UCSD-AML1 (cell line): ENCODE measurements around the gene RMRP.
"Not testable (repeated sequence)": the region's sequence is repeated elsewhere in the genome, so short reads cannot be mapped to it uniquely, and the experiment has no call there.

ENCODE experiments used
- DNase-seq: peaks from one replicate; lab custom pipeline; 2025; ENCODE audit not compliant: unreplicated experiment; lab: John Stamatoyannopoulos, UW

The RMRP gene

DNA sequence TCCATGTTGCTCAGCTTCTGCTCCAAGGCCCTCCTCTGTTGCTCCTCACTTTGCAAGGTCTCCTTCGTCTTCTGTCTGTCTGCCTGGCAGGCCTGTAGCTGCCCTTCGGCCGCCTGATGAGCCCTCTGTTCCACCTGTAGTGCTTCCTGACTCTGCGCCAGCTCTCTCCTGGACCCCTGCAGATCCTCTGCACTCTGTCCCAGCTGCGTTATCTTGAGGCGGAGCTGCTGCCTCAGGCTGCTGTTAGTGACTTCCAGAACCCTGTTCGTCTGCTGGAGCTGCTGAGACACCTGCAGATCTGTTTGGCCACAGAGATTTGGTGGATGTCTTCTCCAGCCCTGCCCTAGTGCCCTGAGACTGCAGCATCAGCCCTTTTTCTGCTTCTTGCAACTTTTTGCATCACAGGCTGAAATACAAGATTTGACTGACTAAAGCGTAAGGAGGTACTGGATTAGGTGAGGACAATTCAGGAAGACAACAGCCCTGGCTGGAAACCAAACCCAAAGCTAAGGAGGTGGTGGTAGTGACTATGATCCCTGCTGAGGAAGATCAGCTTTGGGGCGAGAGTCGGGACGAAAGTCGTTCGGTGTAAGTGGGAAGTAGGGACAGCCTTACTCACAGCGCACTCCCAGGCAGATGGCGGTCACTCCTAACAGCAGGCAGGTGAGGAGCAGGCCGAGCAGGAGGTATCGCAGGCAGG, 41.7 kb downstream of the RMRP start:
- no peak for DNase-seq

DNA sequence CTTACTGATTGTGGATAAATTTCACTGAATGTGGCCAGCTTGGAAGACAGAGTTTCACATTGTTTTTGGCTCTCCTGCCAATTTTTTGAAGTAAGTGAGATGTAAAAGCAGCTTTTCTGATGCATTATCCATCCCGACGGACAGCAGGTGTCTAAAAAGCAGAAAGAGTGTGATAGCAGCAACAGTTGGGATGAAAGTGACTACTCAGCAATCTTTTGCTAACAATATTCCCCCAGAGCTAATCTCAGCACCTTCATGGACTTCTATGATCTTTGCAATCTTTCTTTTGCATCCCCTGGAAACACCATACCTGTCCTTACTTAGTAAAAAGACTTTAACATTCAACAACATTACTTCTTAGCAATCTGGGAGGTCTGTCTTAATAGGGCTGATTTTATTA, 45.0 kb downstream of the RMRP start:
- DNase-seq, result no peak

DNA sequence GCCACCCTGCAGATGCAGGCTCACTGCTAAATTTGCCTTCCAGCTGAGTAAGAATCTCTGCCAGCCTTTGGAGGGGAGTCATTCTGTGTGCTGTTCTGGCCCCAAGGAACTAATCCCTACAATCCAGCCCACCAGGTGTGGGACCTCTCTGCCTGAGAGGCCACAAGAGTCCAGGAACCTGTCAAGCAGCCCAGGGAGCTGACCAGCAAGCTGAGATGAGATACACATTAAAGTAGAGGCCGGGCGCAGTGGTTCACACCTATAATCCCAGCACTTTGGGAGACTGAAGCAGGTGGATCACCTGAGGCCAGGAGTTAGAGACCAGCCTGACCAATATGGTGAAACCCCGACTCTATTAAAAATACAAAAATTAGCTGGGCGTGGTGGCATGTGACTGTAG, 45.8 kb downstream of the RMRP start:
- DNase-seq, result not testable (repeated sequence)

DNA sequence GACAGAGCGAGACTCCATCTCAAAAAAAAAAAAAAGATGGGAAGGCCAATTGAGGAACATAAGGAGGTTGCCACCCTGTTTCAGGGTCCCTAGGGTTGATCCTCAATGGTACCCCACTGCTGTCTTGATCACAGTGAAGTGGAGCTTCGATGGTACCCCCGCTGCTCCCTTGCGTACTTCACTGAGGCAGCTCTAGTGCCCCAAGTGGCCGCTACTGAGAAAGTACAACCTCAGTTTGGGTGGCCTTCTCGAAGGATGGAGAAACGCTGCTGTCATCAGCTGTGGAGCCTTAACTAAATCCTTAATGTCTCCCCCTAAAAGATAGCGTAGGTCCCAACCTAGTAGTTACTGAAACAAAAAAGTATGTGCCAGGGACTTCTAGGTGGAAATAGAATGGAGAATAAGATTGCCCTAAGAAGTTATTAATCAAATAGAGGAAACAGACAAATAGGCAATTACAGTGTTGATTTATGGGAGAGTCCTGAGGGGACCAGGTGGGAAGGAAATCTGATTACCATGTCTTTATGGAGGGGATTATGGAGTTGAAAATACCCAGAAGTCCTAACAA, 46.5 kb downstream of the RMRP start:
- peak; percentile 23 for DNase-seq

DNA sequence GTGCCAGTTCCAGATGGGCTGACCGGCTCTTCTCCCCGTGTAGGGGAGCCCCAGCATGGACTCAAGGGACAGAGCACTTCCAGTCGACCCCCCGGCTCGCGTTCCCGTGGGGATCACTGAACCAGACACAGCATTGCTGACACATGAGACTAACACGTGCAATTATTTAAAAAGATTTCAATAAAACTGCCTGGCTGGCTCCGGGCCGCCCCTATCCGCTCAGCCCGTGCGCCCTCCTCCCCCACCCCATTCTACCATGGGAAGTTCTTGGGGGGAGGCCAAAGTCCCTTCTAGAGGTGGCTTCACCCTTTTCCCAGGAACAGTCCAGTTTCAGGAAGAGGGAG, 48.0 kb downstream of the RMRP start:
- DNase-seq, result no peak

DNA sequence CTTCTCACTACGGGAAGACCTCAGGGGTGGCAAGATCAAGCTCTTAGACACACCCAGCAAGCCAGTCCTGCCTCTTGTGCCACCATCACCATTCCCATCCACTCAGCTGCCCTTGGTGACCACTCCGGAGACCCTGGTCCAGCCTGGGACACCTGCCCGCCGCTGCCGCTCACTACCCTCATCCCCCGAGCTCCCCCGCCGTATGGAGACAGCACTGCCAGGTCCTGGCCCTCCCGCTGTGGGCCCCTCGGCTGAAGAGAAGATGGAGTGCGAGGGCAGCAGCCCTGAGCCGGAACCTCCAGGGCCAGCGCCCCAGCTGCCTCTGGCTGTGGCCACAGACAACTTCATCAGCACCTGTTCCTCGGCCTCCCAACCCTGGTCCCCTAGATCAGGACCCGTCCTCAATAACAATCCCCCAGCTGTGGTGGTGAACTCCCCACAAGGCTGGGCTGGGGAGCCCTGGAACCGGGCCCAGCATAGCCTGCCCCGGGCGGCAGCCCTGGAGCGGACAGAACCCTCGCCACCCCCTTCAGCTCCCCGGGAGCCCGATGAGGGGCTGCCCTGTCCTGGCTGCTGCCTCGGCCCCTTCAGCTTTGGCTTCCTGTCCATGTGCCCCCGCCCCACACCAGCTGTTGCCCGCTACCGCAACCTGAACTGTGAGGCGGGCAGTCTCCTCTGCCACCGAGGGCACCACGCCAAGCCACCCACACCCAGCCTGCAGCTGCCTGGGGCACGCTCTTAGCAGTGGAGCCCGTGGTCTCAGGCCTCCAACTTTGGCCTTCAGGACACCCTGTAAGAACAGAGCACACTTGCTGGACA, 48.6 kb downstream of the RMRP start:
- DNase-seq, result no peak

DNA sequence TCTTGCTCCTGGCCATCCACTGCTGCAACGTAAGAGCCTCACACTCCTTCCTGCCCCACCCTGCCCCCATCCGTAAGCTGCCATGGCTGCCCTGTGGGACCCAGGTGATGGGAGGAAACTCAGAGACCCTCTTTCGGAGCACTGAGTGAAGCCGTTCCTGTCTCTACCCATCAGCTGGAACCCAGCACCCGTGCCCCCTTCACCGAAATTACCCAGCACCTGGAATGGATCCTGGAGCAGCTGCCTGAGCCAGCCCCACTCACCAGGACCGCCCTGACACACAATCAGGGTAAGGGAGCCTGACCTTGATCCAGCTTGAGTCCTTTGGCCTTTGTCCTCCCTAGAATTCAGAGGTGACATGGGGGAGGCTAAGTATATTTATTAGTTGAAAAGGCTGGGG, 49.6 kb downstream of the RMRP start:
- no peak for DNase-seq
